Measurements from ENCODE around the gene RIPK4. TPM values are rescaled to one million over a fixed set of nuclear protein-coding genes. Genes with fewer than 3 reads are reported as not detected.

RIPK4 gene
- total and polyA plus RNA-seq, 3 experiments from 2014 or later = 0.18 TPM; not detected in 2

DNA sequence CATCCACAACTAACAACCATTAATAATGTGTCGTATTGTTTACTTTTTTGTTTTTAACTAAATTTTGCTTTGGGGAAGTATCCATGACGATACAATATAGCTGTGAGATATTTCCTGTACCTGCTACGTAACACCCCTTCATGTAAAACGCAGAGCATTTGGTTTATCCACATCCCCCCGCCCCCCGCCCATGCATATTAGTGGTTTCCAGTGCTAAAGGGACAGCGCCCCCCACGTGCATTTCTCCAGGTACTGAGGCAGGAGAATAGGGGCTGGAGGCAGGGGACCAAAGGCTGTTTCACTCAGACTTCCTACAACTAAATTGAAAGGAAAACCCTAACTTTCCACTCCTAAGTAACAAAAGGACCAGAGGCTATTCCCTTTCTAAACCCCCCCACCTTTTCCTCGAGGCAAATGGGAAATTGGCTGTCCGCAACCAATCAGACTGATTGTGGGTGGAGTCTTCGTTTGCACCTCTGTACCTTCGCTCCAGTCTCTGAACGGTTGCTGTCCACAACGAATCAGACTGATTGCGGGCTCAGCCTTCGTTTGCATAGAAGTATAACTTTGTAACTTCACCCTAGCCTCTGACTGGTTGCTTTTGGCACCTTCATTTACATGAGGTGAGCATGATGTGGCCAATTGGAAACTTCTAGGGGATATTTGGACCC is 12.2 kb upstream of the RIPK4 start:
- no peaks in the 10 kb centered on the region for H3K4me1 ChIP-seq (ENCODE audit: insufficient read depth, low read length)
- ChIA-PET POLR2A (no interaction called here), CTCF (no interaction called here)
- Mint-ChIP-seq H3K36me3 (no peaks in the 10 kb centered on the region), H3K4me3 (peak overlapping the region in 1 of 7 donors; percentile 24), H3K27me3 (peaks cover 43 to 80% of the 10 kb centered on the region in 2 donors), H3K9me3 (no peaks in the 10 kb centered on the region), H3K4me1 (peaks cover 8 to 19% (median 14%) of the 10 kb centered on the region in 3 donors), H3K27ac (no peak overlapping the region)
- no peak for DNase-seq
- H3K4me3 ChIP-seq (ENCODE audit: low read length) = no peak overlapping the region
- H3K27ac ChIP-seq (ENCODE audit: low read depth, low read length) = no peak overlapping the region
- H3K36me3 ChIP-seq (ENCODE audit: insufficient read depth, low read length) = no peaks in the 10 kb centered on the region
- no peaks in the 10 kb centered on the region for H3K9me3 ChIP-seq (ENCODE audit: low read length)
- H3K27me3 ChIP-seq (ENCODE audit: insufficient read depth, low read length, poor library complexity, severe bottlenecking) = peaks cover 26% of the 10 kb centered on the region

DNA sequence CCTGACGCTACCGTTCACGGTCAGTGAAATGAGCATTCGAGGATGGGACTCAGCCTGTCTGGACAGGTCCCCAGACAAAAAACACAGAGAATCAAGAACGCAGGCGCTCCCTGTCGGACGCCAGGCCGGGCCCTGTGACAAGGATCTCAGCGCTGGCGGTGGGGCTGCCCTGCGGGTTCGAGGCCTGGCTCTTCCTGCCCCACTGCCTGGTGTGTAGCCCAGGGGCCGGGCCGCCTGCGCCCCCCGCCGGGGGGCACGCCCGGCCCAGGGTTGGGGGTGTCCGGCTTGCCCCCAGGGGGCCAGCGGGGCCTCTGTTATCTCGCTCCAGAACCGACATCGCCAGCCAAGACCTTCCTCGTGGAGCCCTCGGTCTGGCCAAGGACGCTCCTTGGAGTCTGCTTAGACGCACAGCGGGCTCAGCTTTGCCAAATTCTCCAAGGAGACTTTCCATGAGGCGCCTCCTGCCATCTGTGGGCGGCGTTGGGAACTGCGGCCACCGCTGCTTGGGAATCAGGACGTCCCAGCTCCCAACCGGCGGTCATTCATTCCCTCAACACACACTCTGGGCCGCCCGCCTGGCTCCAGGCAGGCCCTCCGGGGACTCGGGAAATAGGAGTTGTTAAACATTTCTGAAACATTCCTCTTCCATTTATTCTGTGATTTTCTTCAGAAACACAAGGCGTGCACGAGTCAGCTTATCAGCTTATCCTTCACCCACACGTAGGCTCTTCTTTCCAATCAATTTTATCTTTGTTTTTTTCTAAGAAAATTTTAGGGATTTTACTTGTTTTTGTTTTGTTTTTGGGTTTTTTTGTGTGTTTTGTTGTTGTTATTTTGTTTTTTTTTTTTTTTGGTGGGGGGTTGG is 11.3 kb upstream of the RIPK4 start:
- Mint-ChIP-seq H3K4me1 (peaks cover 6 to 11% (median 10%) of the 10 kb centered on the region in 3 donors), H3K36me3 (no peaks in the 10 kb centered on the region), H3K27ac (no peak overlapping the region), H3K4me3 (no peak overlapping the region), H3K9me3 (no peaks in the 10 kb centered on the region), H3K27me3 (peaks cover 36 to 78% of the 10 kb centered on the region in 2 donors)
- H3K4me3 ChIP-seq (ENCODE audit: low read length) = no peak overlapping the region
- no peak for DNase-seq
- no peaks in the 10 kb centered on the region for H3K36me3 ChIP-seq (ENCODE audit: insufficient read depth, low read length)
- no peak overlapping the region for H3K27ac ChIP-seq (ENCODE audit: low read depth, low read length)
- POLR2A ChIA-PET = no interaction called here
- peaks cover 21% of the 10 kb centered on the region for H3K27me3 ChIP-seq (ENCODE audit: insufficient read depth, low read length, poor library complexity, severe bottlenecking)
- no peaks in the 10 kb centered on the region for H3K9me3 ChIP-seq (ENCODE audit: low read length)
- no peaks in the 10 kb centered on the region for H3K4me1 ChIP-seq (ENCODE audit: insufficient read depth, low read length)
- CTCF ChIA-PET = no interaction called here

DNA sequence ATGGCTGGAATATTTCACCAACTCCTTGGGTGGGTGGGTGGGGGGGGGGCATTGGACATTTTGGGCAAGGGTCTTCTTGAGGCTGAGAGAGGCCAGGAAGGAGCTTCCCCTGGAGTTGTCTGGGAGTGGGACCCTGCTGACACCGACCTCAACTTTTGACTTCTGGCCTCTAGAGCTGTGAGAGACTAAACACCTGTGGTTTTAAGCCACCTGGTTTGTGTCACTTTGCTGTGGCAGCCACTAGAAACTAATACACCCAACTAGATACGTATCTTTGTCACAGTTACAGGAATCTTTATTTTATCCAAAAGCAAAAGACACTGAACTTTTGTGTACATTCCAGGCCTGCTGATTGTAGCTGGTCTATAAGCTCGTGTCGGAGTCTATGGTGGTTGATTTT is 9.9 kb upstream of the RIPK4 start:
- no peaks in the 10 kb centered on the region for H3K9me3 ChIP-seq (ENCODE audit: low read length)
- Mint-ChIP-seq H3K4me3 (no peak overlapping the region), H3K9me3 (no peaks in the 10 kb centered on the region), H3K27me3 (peaks cover 46 to 81% of the 10 kb centered on the region in 2 donors), H3K36me3 (no peaks in the 10 kb centered on the region), H3K27ac (no peak overlapping the region), H3K4me1 (peaks cover 6 to 11% (median 10%) of the 10 kb centered on the region in 3 donors)
- no peaks in the 10 kb centered on the region for H3K36me3 ChIP-seq (ENCODE audit: insufficient read depth, low read length)
- POLR2A ChIA-PET = no interaction called here
- no peak for DNase-seq
- no peaks in the 10 kb centered on the region for H3K4me1 ChIP-seq (ENCODE audit: insufficient read depth, low read length)
- no peak overlapping the region for H3K4me3 ChIP-seq (ENCODE audit: low read length)
- H3K27ac ChIP-seq (ENCODE audit: low read depth, low read length) = no peak overlapping the region
- peaks cover 21% of the 10 kb centered on the region for H3K27me3 ChIP-seq (ENCODE audit: insufficient read depth, low read length, poor library complexity, severe bottlenecking)
- CTCF ChIA-PET = no interaction called here

DNA sequence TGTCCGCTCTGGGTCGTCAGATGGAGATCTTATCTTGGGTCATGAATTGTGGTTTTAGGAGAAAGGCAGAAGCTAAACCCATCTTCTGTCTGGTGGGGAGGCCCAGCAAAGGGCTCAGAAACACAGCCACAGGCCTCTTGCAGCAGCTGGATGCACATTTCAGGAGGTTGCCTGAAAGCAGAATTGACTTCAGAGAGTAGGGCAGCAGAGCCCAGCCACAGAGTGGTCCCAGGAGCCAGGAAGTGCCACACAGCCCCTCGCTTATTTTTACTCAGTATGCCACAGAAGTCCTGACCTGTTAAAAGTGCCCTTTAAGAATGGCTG is 8.3 kb upstream of the RIPK4 start:
- H3K27ac Mint-ChIP-seq = no peak overlapping the region
- Histone ChIP-seq H3K4me3 (ENCODE audit: low read length) (no peak overlapping the region), H3K27ac (ENCODE audit: low read depth, low read length) (no peak overlapping the region), H3K27me3 (ENCODE audit: insufficient read depth, low read length, poor library complexity, severe bottlenecking) (peaks cover 15% of the 10 kb centered on the region), H3K9me3 (ENCODE audit: low read length) (no peaks in the 10 kb centered on the region), H3K4me1 (ENCODE audit: insufficient read depth, low read length) (no peaks in the 10 kb centered on the region), H3K36me3 (ENCODE audit: insufficient read depth, low read length) (no peaks in the 10 kb centered on the region)
- H3K4me3 Mint-ChIP-seq = no peak overlapping the region
- ChIA-PET CTCF (no interaction called here), POLR2A (no interaction called here)
- H3K27me3 Mint-ChIP-seq = peaks cover 40 to 81% of the 10 kb centered on the region in 2 donors
- no peaks in the 10 kb centered on the region for H3K36me3 Mint-ChIP-seq
- no peaks in the 10 kb centered on the region for H3K9me3 Mint-ChIP-seq
- H3K4me1 Mint-ChIP-seq = peaks cover 6 to 11% (median 10%) of the 10 kb centered on the region in 3 donors
- DNase-seq = no peak

- CTCF ChIA-PET = no interaction called here
These were observed 7.8 kb upstream of the RIPK4 start for GRCh38 chr21:41774467-41775148.

GRCh38 chr21:41772351-41773080 is 5.7 kb upstream of the RIPK4 start:
- ChIA-PET POLR2A (no interaction called here), CTCF (interaction anchor here (1.0 kb wide), 1 partner anchor 11 kb away, joined by 4 read pairs; no protein-coding TSS in a partner anchor)
- H3K9me3 Mint-ChIP-seq = peaks cover 0 to 2% (median 0%) of the 10 kb centered on the region in 5 donors

More at GRCh38 chr21:41774467-41775148, 7.8 kb upstream of the RIPK4 start:
- Mint-ChIP-seq H3K9me3 (no peaks in the 10 kb centered on the region), H3K27me3 (peaks cover 43 to 80% of the 10 kb centered on the region in 2 donors), H3K27ac (no peak overlapping the region), H3K4me1 (peaks cover 6 to 10% (median 8%) of the 10 kb centered on the region in 3 donors), H3K36me3 (no peaks in the 10 kb centered on the region), H3K4me3 (no peak overlapping the region)
- H3K4me3 ChIP-seq (ENCODE audit: low read length) = no peak overlapping the region
- peaks cover 14% of the 10 kb centered on the region for H3K27me3 ChIP-seq (ENCODE audit: insufficient read depth, low read length, poor library complexity, severe bottlenecking)
- no peak overlapping the region for H3K27ac ChIP-seq (ENCODE audit: low read depth, low read length)
- no peaks in the 10 kb centered on the region for H3K4me1 ChIP-seq (ENCODE audit: insufficient read depth, low read length)
- POLR2A ChIA-PET = no interaction called here
- DNase-seq = no peak
- no peaks in the 10 kb centered on the region for H3K36me3 ChIP-seq (ENCODE audit: insufficient read depth, low read length)
- no peaks in the 10 kb centered on the region for H3K9me3 ChIP-seq (ENCODE audit: low read length)

DNA sequence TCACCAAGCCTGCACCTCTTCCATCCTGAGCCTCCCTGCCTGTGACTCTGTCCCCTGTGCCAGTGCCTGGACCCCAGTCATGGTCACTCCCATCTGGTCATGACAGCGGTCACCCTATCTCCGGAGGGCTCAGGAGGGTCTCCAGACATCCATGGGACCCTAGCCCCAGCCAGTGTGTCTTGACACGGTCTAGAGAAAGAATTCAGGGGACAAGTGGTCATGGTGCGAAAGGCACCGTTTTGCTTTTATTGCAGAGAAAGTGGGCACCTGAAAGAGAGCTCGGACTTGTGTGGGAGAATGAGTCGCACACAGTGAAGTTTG is 4.7 kb upstream of the RIPK4 start:
- CTCF ChIA-PET = interaction anchor here (1.0 kb wide), 1 partner anchor 10 kb away, joined by 4 read pairs; no protein-coding TSS in a partner anchor
- no peak overlapping the region for H3K27ac Mint-ChIP-seq

More at GRCh38 chr21:41772351-41773080, 5.7 kb upstream of the RIPK4 start:
- Histone ChIP-seq H3K27me3 (ENCODE audit: insufficient read depth, low read length, poor library complexity, severe bottlenecking) (peaks cover 16% of the 10 kb centered on the region), H3K9me3 (ENCODE audit: low read length) (no peaks in the 10 kb centered on the region), H3K27ac (ENCODE audit: low read depth, low read length) (no peak overlapping the region), H3K4me1 (ENCODE audit: insufficient read depth, low read length) (peaks cover 11% of the 10 kb centered on the region), H3K4me3 (ENCODE audit: low read length) (no peak overlapping the region), H3K36me3 (ENCODE audit: insufficient read depth, low read length) (no peaks in the 10 kb centered on the region)
- Mint-ChIP-seq H3K36me3 (no peaks in the 10 kb centered on the region), H3K4me3 (no peak overlapping the region), H3K27ac (peak overlapping the region in 1 of 8 donors; percentile 17), H3K27me3 (peaks cover 53 to 81% of the 10 kb centered on the region in 2 donors), H3K4me1 (peaks cover 17 to 18% (median 18%) of the 10 kb centered on the region in 3 donors)
- DNase-seq = no peak

More for the DNA sequence above, 4.7 kb upstream of the RIPK4 start:
- peaks cover 20% of the 10 kb centered on the region for H3K27me3 ChIP-seq (ENCODE audit: insufficient read depth, low read length, poor library complexity, severe bottlenecking)
- peaks cover 53 to 80% of the 10 kb centered on the region in 2 donors for H3K27me3 Mint-ChIP-seq
- peaks cover 18% of the 10 kb centered on the region for H3K4me1 ChIP-seq (ENCODE audit: insufficient read depth, low read length)
- no peak overlapping the region for H3K4me3 ChIP-seq (ENCODE audit: low read length)
- H3K36me3 Mint-ChIP-seq = peaks cover 0 to 3% (median 0%) of the 10 kb centered on the region in 3 donors
- H3K4me1 Mint-ChIP-seq = peaks cover 23 to 24% (median 23%) of the 10 kb centered on the region in 3 donors
- no peaks in the 10 kb centered on the region for H3K36me3 ChIP-seq (ENCODE audit: insufficient read depth, low read length)
- no peak overlapping the region for H3K4me3 Mint-ChIP-seq
- DNase-seq = no peak
- no peak overlapping the region for H3K27ac ChIP-seq (ENCODE audit: low read depth, low read length)
- peaks cover 0 to 4% (median 0%) of the 10 kb centered on the region in 5 donors for H3K9me3 Mint-ChIP-seq
- H3K9me3 ChIP-seq (ENCODE audit: low read length) = no peaks in the 10 kb centered on the region
- POLR2A ChIA-PET = no interaction called here

Measured in CD8-positive, alpha-beta memory T cell (primary cell).